ENCODE results near the gene TMEM141.

DNA sequence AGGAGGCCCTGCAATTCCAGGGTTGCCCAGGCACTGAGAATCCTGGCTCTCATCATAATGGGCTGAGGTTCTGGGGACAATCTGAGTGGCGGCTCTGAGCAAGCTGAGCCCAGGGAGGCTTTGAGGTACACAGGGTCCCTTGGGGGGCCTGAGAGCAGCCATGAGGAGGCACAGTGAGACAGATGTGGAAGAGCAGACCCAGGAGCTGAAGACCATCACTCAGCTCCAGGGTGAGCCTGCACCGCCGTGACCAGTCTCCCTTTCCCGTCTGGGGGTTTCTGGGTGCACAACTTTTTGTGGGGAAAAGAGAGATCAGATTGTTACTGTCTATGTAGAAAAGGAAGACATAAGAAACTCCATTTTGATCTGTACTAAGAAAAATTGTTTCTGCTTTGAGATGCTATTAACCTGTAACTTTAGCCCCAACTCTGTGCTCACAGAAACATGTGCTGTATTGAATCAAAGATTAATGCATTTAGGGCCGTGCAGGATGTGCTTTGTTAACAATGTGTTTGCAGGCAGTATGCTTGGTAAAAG lies 5.2 kb downstream of the TMEM141 start, which contains the start of gene CCDC183:
- no peak for TF ChIP-seq GATA2 (IDR thresholded peaks at IDR 0.05; ENCODE audit: low read depth, low read length)
- TF ChIP-seq GATA3 (IDR thresholded peaks at IDR 0.05; ENCODE audit: low read depth, low read length) = no peak
